Fibroblast of skin of abdomen (primary cell): ENCODE measurements around the gene ZNF331.

Experiments
- DNase-seq: peaks from one replicate; pipeline ENCODE4 v3.0.0-alpha.2; 2013

Gene ZNF331

GRCh38 chr19:53576941-53577653, 39.2 kb downstream of the ZNF331 start:
- no peak for DNase-seq

DNA sequence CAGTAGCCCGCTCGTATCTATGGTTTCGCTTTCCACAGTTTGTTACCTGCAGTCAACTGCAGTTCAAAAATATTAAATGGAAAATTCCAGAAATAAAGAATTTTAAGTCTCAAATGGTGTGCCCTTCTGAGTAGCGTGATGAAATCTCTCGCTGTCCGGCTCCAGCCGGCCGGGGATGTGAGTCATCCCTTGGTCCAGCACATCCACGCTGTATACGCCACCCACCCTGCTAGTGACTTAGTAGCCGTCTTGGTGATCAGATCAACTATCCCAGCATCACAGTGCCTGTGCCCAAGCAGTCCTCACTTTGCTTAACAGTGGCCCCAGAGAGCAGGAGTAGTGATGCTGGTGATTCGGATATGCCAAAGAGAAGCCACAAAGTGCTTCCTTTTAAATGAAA, 40.0 kb downstream of the ZNF331 start:
- no peak for DNase-seq

GRCh38 chr19:53579518-53579917, 41.6 kb downstream of the ZNF331 start:
- DNase-seq, result no peak

- no peak for DNase-seq
These were observed 43.2 kb downstream of the ZNF331 start for GRCh38 chr19:53580871-53581835.

DNA sequence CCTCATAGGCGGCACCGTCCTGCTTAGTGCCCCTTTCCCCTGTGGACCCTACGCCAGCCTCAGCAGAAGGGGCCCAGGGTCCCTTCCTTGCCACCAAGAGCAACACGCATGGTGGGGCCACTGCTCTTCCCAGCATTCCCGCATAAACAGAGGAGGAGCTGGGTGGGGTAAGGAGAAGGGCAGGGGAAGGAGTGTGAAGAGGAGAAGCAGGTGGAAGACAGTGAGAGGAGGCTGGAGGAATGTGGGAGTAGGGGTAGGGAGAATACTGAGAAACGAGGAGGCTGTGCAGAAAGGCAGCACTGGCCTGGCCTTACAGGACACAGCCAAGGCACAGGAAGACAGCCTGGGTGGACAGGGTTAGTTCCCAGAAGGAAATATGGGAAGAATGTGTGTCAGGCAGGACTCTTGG, 43.9 kb downstream of the ZNF331 start:
- DNase-seq, result no peak

DNA sequence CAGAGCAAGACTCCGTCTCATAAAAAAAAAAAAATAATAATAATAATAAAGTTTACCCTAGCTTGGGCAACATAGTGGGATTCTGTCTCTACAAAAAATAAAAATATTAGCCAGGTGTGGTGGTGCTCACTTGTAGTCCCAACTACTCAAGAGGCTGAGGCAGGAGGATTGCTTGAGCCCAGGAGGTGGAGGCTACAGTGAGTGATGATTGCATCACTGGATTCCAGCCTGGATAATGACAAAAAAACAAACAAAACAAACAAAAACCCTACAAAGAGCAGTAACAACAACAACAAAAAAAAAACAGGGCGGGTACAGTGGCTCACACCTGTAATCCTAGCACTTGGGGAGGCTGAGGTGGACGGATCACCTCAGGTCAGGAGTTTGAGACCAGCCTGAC, 45.2 kb downstream of the ZNF331 start:
- no peak for DNase-seq

DNA sequence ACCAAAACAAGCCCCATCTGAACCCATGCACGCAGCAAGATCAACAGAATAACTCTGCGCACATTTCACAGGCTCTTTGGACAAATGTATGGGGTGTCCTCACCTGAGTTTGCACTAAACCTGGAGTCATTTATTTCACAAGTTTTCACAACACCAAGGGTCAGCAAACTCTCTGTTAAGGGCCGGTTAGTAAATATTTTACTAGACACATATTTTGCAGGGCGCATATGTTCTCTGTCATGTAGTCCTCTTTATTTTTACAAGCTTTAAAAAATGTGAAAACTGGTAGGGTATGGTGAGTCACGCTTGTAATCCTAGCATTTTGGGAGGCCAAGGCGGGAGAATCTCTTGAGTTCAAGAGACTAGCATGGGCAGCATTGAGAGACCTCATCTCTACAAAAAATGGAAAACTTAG, 48.3 kb downstream of the ZNF331 start:
- DNase-seq, result no peak

DNA sequence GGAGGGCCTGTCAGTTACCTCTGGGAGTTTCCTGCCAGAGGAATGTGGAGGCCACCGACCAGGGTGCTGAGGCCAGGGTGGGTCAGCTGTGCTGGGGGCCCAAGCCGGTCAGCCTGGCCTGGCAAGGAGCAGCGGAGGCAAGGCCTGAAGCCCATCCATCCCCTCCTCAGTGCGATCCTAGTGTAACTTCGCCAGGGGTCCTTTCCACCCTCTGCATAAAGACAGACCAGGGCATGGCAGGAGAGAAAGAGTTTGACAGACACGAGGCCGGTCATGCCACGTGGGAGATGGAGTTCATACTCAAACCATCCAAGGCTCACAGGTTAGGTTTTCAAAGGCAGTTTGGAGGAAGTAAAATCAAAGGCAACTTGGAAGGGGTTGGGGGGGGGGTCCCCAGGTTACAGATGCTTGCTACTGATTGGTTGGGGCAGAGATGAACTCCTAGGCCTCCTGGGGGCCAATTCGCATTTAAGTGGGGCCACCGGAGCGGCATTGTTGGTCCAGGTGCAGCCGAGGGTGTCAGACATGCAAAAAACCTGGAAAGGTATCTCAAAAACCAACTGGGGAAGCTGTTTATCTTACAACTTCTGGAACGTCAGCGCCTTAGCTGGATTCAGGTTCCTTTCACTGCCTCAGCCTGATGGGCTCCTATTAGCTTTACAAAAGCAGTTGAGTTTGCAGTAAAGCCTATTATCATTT, 57.0 kb downstream of the ZNF331 start:
- DNase-seq, result no peak

GRCh38 chr19:53595510-53595867, 57.5 kb downstream of the ZNF331 start:
- no peak for DNase-seq

DNA sequence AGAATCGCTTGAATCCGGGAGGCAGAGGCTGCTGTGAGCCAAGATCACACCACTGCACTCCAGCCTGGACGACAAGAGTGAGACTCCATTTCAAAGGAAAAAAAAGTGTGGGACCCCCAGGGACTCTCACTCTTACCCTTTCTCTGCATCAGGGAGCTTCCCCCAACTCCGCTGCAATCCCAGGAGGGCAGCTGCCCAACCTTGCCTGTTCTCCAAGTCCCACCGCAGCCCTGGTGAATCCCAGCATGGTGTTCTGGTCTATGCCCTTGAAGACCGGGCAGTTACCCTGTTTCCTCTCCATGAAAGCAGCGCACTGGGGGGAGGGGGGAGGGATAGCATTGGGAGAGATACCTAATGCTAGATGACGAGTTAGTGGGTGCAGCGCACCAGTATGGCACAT, 58.1 kb downstream of the ZNF331 start:
- DNase-seq, result no peak

- DNase-seq, result no peak
These were observed 59.1 kb downstream of the ZNF331 start for GRCh38 chr19:53597023-53597422.

GRCh38 chr19:53598361-53598760, 60.4 kb downstream of the ZNF331 start:
- DNase-seq, result no peak

GRCh38 chr19:53600217-53600616, 62.3 kb downstream of the ZNF331 start:
- DNase-seq, result no peak

- no peak for DNase-seq
These were observed 68.1 kb downstream of the ZNF331 start for GRCh38 chr19:53606031-53606430.

DNA sequence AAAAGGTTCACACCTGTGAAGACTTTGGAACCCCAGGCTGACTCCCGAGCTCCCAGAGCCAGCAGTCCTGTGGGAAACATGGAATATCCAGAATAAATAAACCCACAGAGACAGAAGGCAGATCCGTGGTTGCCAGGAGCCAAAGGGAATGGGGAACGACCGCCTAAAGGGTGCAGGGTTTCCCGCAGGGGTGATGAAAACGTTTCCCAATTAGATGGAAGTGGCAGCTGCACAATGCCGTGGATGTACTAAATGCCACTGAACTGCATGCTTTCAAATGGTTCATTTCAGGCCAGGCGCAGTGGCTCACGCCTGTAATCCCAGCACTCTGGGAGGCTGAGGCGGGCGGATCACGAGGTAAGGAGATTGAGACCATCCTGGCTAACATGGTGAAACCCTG, 70.4 kb downstream of the ZNF331 start:
- DNase-seq, result no peak

DNA sequence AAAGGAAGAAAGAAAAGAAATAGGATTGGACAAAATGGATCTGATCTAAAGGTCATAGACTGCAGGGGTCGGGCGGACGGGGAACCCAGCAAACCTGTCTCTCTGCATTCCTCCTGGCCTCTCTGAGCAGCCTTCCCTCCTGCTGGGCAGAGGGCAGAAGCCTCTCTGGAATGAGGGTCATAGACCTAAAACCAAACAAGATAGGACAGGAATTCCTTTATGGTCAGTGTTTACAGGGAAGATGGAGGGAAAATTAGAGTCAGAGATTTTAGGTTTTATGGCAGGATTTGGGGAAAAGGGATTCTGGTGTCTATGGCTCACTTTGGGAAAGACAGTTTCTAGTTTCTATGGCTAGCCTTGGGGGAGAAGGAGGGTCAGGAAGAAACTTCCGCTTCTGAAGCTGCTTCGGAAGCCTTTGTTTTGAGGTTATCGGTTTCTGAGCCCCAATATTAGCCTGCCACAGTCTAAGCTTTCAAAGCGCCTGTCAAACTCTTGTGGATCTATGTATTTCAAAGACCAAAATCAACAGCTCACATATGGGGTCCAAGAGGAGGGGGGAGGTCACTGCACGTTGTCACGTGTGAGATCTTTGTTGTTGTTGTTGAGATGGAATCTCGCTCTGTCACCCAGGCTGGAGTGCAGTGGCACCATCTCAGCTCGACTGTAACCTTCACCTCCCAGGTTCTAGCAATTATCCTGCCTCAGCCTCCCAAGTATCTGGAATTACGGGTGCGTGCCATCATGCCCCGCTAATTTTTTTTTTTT, 75.0 kb downstream of the ZNF331 start:
- no peak for DNase-seq

DNA sequence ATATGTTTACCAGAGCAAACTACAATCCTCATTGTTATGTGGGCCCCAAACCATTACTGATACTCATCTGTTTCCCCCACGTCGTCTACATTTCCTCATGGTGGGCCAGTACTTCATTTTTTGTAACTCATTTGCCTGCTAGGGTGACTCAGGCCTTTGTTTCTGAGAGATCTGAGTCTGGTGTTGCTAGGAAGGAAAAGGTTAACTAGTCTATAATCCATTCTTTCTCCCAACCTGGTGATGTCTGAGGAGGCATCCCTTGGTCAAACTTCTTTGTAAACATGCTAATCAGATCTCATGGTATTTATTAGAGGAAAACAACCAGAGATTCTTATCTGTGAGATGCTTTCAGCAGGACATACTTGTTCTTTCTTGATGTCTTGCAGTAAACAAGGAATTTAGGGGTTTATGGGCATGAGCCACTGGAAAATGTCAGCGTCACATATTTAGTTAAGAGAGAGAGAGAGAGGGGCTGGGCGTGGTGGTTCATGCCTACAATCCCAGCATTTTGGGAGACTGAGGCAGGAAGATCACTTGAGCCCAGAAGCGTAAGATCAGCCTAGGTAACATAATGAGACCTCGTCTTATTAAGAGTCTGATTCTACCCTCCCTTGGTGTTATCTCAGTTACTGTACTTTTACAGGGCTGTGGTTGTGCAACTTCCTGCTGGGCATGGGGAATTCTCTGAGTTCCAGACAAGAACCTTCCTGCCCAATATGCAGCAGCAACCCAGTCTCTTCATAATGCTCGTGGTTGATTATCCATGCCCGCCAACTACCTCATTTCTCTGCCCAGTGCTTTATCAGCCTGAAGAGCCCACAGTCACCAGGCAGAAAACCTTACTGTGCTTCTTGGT, 84.2 kb downstream of the ZNF331 start:
- DNase-seq, result no peak

DNA sequence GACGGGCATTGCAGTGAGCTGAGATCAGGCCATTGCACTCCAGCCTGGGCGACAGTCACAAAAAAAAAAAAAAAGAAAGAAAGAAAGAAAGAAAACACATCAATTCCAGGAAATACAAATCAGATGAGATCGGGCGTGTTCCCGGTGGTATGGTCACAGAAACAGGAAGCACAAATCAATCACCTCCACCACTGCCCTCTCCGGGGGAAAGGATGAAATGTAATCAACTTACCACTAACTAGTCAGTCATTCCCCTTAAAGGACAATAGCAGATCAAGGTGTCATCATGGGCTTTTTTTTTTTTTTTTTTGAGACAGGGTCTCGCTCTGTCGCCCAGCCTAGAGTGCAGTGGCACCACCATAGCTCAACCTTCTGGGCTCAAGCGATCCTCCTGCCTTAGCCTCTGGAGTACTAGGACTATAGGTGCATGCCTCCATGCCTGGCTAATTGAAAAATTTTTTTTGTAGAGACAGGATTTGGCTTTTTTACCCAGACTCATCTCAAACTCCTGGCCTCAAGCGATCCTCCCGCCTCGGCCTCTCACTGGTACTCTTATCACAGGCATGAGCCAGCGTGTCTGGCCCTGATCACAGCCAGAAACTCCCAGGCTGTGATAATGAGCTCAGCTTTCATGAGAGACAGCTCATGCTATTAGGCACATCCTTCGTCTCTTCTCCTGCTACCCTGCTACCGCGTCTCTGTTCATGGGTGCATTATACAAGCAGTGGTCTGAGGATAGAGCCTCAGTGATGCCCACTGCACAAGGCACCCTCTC, 87.0 kb downstream of the ZNF331 start:
- DNase-seq, result no peak

DNA sequence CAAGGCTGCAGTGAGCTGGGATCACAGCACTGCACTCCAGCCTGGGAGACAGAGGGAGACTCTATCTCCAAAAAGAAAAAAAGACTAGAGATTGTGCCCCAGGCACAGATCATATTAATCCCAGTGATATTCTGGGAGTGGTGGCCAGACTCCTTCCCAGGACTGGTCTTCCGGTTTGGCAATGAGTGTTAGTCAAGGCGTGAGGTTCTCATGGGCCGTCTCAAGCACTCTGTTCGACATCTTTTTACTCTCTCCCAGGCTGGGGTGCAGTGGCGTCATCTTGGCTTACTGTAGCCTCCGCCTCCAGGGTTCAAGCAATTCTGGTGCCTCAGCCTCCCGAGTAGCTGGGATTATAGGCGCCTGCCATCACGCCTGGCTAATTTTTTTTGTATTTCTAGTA, 88.5 kb downstream of the ZNF331 start:
- DNase-seq, result no peak

GRCh38 chr19:53626976-53627375, 89.0 kb downstream of the ZNF331 start:
- no peak for DNase-seq
